NB4 (cell line): ENCODE measurements around the gene ARHGAP45.
A peak's percentile ranks its signal among the peaks of the same experiment; 100 is the strongest.

Source experiments
- DNase-seq: peaks from one replicate; pipeline ENCODE4 v3.0.0; 2010; ENCODE audit warnings: low read depth
- H3K4me3 ChIP-seq: one replicate; pipeline ENCODE4 v1.5.1; 2011; ENCODE audit warnings: mild to moderate bottlenecking, low read depth, low read length, moderate library complexity
- CTCF ChIP-seq: IDR thresholded peaks from one replicate; pipeline ENCODE4 v1.5.1; 2012; ENCODE audit warnings: low read depth, low read length
- MAX ChIP-seq: IDR thresholded peaks from 2 replicates; pipeline ENCODE4 v1.6.1; 2011; ENCODE audit warnings: low read depth, low read length
- MYC ChIP-seq: IDR thresholded peaks from 2 replicates; pipeline ENCODE4 v1.6.1; 2011; ENCODE audit warnings: low read depth, low read length
- POLR2A ChIP-seq: IDR thresholded peaks from 2 replicates; pipeline ENCODE4 v1.6.1; 2011; ENCODE audit warnings: mild to moderate bottlenecking; ENCODE audit not compliant: insufficient read length; ENCODE audit errors: extremely low read depth

Gene ARHGAP45

DNA sequence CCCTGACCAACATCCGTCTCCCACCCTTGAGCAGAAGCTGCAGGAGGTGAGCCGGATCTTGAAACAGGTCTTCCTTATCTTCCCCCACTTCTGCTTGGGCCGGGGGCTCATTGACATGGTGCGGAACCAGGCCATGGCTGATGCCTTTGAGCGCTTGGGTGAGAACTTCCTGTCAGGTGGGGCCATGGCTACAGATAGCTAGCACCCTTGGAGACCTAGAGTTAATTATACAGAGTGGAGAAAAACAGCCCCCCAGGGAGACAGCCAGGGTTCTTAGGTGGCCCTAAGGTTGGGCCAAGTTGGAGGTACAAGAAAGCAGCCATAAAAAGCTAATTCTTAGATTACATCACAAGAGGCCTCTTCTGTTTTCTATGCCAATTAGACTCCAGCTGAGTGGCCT, 8.9 kb upstream of the ARHGAP45 start:
- H3K4me3 ChIP-seq: no peak overlapping the region
- DNase-seq: no peak
- TF ChIP-seq POLR2A (no peak), MYC (no peak), MAX (no peak), CTCF (no peak)

DNA sequence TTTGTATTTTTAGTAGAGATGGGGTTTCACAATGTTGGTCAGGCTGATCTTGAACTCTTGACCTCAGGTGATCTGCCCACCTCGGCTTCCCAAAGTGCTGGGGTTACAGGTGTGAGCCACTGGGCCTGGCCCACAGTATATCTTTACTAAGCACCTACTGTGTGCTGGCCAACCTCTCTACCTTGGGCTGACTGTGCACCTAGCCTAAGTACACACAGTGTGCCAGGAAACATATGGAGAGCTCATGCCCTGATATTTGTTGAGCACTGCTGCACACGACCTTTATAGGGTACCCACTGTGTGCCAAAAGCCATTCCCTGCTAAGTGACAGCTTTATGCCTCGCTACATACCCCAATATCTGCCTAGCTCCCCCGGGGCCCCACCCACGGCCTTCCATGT, 6.3 kb upstream of the ARHGAP45 start:
- TF ChIP-seq CTCF: no peak
- no peak for TF ChIP-seq POLR2A
- no peak for TF ChIP-seq MAX
- no peak overlapping the region for H3K4me3 ChIP-seq
- DNase-seq: no peak

DNA sequence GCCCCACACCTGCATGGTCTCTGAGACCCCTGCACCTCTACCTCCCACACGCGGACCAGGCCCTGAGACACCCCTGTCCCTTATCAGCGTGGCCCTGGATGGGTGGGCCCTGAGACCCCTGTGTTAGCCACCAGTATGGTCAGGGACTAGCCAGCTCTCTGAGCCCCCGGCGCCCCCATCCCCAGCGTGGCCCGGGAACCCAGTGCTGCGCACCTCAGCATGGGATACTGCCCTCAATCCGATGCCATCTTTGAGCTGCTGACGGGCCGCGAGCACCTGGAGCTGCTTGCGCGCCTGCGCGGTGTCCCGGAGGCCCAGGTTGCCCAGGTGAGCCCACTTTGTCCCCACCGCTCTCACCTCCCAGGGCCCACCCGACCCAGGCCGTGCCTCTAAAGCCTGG, 5.0 kb upstream of the ARHGAP45 start:
- no peak overlapping the region for H3K4me3 ChIP-seq
- DNase-seq: no peak
- TF ChIP-seq POLR2A: no peak
- TF ChIP-seq MAX: no peak
- TF ChIP-seq MYC: no peak
- TF ChIP-seq CTCF: no peak

DNA sequence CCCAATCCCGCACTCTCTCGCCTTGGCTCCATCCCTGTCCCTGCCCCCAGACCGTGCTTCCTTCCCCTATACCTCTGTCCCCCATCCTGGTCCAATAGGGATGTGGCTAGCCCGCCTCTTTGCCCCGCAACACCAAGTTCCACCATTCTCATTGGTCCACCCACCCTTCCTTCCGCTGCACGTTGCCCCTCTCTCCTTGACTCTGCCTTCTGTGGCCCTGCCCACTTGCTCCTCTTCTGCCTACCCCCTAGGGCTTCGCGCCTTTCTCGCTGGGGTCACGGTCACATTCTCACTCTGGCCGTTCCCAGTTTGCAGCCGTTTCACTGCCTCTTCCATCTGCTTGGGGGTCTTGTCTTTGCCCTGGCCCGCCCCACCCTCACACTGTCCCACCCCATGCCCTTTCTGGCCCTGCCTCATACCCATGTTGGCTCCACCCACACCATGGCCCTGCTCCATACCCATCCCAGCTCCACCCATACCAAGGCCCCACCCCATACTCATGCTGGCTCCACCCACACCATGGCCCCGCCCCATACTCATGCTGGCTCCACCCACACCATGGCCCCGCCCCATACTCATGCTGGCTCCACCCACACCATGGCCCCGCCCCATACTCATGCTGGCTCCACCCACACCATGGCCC, 4.5 kb upstream of the ARHGAP45 start:
- H3K4me3 ChIP-seq: no peak overlapping the region
- DNase-seq: no peak
- TF ChIP-seq MYC (no peak), CTCF (no peak), POLR2A (no peak), MAX (no peak)

GRCh38 chr19:1063030-1063908, 3.7 kb upstream of the ARHGAP45 start:
- peak; percentile 56 for DNase-seq
- TF ChIP-seq POLR2A: no peak
- no peak for TF ChIP-seq CTCF
- TF ChIP-seq MAX: no peak
- no peak for TF ChIP-seq MYC
- no peak overlapping the region for H3K4me3 ChIP-seq
